ENCODE results near the gene NOD2. TPM values are rescaled to one million over a fixed set of nuclear protein-coding genes. Genes with fewer than 3 reads are reported as not detected.

The NOD2 gene
- total RNA-seq, 1 experiment from 2014 or later, result 0.11 TPM

DNA sequence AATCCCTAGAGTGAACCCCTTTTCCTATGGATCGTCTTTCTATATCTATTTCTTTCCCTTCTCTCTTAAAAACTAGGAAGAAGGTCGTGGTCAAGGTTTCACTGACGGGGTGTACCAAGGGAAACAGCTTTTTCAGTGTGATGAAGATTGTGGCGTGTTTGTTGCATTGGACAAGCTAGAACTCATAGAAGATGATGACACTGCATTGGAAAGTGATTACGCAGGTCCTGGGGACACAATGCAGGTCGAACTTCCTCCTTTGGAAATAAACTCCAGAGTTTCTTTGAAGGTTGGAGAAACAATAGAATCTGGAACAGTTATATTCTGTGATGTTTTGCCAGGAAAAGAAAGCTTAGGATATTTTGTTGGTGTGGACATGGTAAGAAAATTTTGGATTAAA lies 58.1 kb downstream of the NOD2 start:
- H3K27me3 Mint-ChIP-seq (ENCODE audit: low read depth), result no peaks in the 10 kb centered on the region

DNA sequence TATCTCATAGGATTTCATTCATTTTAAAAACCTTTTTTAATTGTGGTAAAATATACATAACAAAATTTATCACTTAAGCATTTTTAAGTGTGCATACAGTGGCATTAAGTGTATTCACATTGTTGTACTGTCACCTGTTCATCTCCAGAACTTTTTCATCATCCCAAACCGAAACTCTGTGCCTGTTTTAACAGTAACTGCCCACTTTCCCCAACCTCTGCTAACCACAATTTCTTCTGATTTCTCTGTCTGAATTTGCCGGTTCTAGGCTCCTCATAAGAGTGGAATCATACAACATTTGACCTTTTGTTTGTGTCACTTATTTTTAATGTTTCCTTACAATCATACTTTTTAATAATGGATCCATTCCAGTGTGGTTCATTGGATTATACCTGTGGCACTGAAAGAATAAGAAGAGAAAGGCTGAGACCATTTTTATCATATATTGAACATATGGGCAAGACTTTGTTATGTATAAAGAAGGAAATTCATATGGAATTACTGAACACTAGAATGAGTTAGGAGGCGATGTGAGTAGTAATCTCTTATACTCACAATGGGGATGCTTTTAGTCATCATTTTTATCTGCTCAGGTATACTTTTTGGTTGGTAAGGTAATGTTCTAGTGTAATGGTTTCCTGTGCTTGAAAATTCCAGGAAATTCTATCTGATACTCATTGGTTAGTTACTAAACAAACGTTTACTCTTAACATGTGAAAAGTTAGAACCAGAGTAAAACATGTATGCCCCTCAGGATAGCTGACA lies 59.2 kb downstream of the NOD2 start:
- no peak overlapping the region for H3K4me3 Mint-ChIP-seq
- no peak for TF ChIP-seq SP1 (CRISPR knock-in tag; conservative IDR thresholded peaks at IDR 0.05)
- TF ChIP-seq MYBL2 (CRISPR knock-in tag; IDR thresholded peaks at IDR 0.05), result no peak
- TF ChIP-seq ZNF121 (CRISPR knock-in tag; IDR thresholded peaks at IDR 0.05), result no peak
- TF ChIP-seq, protein P1, sequence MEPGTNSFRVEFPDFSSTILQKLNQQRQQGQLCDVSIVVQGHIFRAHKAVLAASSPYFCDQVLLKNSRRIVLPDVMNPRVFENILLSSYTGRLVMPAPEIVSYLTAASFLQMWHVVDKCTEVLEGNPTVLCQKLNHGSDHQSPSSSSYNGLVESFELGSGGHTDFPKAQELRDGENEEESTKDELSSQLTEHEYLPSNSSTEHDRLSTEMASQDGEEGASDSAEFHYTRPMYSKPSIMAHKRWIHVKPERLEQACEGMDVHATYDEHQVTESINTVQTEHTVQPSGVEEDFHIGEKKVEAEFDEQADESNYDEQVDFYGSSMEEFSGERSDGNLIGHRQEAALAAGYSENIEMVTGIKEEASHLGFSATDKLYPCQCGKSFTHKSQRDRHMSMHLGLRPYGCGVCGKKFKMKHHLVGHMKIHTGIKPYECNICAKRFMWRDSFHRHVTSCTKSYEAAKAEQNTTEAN (CRISPR knock-in tag; IDR thresholded peaks at IDR 0.05), result no peak
- TF ChIP-seq TEAD4 (CRISPR knock-in tag; IDR thresholded peaks at IDR 0.05), result no peak
- no peak for TF ChIP-seq ZNF416 (CRISPR knock-in tag; IDR thresholded peaks at IDR 0.05)
- TF ChIP-seq, protein P2, sequence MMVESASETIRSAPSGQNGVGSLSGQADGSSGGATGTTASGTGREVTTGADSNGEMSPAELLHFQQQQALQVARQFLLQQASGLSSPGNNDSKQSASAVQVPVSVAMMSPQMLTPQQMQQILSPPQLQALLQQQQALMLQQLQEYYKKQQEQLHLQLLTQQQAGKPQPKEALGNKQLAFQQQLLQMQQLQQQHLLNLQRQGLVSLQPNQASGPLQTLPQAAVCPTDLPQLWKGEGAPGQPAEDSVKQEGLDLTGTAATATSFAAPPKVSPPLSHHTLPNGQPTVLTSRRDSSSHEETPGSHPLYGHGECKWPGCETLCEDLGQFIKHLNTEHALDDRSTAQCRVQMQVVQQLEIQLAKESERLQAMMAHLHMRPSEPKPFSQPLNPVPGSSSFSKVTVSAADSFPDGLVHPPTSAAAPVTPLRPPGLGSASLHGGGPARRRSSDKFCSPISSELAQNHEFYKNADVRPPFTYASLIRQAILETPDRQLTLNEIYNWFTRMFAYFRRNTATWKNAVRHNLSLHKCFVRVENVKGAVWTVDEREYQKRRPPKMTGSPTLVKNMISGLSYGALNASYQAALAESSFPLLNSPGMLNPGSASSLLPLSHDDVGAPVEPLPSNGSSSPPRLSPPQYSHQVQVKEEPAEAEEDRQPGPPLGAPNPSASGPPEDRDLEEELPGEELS (CRISPR knock-in tag; IDR thresholded peaks at IDR 0.05), result no peak
- no peak for TF ChIP-seq SMAD3 (CRISPR knock-in tag; IDR thresholded peaks at IDR 0.05; ENCODE audit: borderline replicate concordance)
- TF ChIP-seq EMX1 (CRISPR knock-in tag; IDR thresholded peaks at IDR 0.05), result no peak
- TF ChIP-seq, protein P3, sequence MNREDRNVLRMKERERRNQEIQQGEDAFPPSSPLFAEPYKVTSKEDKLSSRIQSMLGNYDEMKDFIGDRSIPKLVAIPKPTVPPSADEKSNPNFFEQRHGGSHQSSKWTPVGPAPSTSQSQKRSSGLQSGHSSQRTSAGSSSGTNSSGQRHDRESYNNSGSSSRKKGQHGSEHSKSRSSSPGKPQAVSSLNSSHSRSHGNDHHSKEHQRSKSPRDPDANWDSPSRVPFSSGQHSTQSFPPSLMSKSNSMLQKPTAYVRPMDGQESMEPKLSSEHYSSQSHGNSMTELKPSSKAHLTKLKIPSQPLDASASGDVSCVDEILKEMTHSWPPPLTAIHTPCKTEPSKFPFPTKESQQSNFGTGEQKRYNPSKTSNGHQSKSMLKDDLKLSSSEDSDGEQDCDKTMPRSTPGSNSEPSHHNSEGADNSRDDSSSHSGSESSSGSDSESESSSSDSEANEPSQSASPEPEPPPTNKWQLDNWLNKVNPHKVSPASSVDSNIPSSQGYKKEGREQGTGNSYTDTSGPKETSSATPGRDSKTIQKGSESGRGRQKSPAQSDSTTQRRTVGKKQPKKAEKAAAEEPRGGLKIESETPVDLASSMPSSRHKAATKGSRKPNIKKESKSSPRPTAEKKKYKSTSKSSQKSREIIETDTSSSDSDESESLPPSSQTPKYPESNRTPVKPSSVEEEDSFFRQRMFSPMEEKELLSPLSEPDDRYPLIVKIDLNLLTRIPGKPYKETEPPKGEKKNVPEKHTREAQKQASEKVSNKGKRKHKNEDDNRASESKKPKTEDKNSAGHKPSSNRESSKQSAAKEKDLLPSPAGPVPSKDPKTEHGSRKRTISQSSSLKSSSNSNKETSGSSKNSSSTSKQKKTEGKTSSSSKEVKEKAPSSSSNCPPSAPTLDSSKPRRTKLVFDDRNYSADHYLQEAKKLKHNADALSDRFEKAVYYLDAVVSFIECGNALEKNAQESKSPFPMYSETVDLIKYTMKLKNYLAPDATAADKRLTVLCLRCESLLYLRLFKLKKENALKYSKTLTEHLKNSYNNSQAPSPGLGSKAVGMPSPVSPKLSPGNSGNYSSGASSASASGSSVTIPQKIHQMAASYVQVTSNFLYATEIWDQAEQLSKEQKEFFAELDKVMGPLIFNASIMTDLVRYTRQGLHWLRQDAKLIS (CRISPR knock-in tag; IDR thresholded peaks at IDR 0.05; ENCODE audit: borderline replicate concordance), result no peak

More for the DNA sequence above, 58.1 kb downstream of the NOD2 start:
- no peak overlapping the region for H3K4me3 Mint-ChIP-seq
- H3K4me1 Mint-ChIP-seq, result peaks cover 3% of the 10 kb centered on the region
- peaks cover 7% of the 10 kb centered on the region for H3K9me3 Mint-ChIP-seq
- no peak for ATAC-seq
- H3K36me3 Mint-ChIP-seq, result peaks cover 9% of the 10 kb centered on the region
- no peak overlapping the region for H3K27ac Mint-ChIP-seq
- TF ChIP-seq RORB (CRISPR knock-in tag; IDR thresholded peaks at IDR 0.05), result no peak
- TF ChIP-seq, protein P4, sequence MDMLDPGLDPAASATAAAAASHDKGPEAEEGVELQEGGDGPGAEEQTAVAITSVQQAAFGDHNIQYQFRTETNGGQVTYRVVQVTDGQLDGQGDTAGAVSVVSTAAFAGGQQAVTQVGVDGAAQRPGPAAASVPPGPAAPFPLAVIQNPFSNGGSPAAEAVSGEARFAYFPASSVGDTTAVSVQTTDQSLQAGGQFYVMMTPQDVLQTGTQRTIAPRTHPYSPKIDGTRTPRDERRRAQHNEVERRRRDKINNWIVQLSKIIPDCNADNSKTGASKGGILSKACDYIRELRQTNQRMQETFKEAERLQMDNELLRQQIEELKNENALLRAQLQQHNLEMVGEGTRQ (CRISPR knock-in tag; IDR thresholded peaks at IDR 0.05), result no peak
- TF ChIP-seq SMAD3 (CRISPR knock-in tag; IDR thresholded peaks at IDR 0.05; ENCODE audit: borderline replicate concordance), result no peak
- TF ChIP-seq SMAD4 (CRISPR knock-in tag; IDR thresholded peaks at IDR 0.05), result no peak
- TF ChIP-seq ZNF423 (CRISPR knock-in tag; IDR thresholded peaks at IDR 0.05), result no peak
- TF ChIP-seq, protein P5, sequence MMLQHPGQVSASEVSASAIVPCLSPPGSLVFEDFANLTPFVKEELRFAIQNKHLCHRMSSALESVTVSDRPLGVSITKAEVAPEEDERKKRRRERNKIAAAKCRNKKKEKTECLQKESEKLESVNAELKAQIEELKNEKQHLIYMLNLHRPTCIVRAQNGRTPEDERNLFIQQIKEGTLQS (CRISPR knock-in tag; conservative IDR thresholded peaks at IDR 0.05), result no peak
- TF ChIP-seq ZNF121 (CRISPR knock-in tag; IDR thresholded peaks at IDR 0.05), result no peak
- TF ChIP-seq, protein P6, sequence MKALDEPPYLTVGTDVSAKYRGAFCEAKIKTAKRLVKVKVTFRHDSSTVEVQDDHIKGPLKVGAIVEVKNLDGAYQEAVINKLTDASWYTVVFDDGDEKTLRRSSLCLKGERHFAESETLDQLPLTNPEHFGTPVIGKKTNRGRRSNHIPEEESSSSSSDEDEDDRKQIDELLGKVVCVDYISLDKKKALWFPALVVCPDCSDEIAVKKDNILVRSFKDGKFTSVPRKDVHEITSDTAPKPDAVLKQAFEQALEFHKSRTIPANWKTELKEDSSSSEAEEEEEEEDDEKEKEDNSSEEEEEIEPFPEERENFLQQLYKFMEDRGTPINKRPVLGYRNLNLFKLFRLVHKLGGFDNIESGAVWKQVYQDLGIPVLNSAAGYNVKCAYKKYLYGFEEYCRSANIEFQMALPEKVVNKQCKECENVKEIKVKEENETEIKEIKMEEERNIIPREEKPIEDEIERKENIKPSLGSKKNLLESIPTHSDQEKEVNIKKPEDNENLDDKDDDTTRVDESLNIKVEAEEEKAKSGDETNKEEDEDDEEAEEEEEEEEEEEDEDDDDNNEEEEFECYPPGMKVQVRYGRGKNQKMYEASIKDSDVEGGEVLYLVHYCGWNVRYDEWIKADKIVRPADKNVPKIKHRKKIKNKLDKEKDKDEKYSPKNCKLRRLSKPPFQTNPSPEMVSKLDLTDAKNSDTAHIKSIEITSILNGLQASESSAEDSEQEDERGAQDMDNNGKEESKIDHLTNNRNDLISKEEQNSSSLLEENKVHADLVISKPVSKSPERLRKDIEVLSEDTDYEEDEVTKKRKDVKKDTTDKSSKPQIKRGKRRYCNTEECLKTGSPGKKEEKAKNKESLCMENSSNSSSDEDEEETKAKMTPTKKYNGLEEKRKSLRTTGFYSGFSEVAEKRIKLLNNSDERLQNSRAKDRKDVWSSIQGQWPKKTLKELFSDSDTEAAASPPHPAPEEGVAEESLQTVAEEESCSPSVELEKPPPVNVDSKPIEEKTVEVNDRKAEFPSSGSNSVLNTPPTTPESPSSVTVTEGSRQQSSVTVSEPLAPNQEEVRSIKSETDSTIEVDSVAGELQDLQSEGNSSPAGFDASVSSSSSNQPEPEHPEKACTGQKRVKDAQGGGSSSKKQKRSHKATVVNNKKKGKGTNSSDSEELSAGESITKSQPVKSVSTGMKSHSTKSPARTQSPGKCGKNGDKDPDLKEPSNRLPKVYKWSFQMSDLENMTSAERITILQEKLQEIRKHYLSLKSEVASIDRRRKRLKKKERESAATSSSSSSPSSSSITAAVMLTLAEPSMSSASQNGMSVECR (CRISPR knock-in tag; IDR thresholded peaks at IDR 0.05; ENCODE audit: borderline replicate concordance), result no peak
- TF ChIP-seq NR1H2 (CRISPR knock-in tag; IDR thresholded peaks at IDR 0.05), result no peak
- TF ChIP-seq, protein P2 (CRISPR knock-in tag; IDR thresholded peaks at IDR 0.05), result no peak
- no peak for TF ChIP-seq CREM (CRISPR knock-in tag; IDR thresholded peaks at IDR 0.05)
- DNase-seq (ENCODE audit: low spot score), result no peak
- POLR2A ChIA-PET, result no interaction called here
- CTCF ChIA-PET, result interaction anchor here (1.1 to 1.7 kb wide), 2 partner anchors 55 to 86 kb away, joined by 4 to 7 read pairs; no protein-coding TSS in a partner anchor

More for the DNA sequence above, 59.2 kb downstream of the NOD2 start:
- no peak overlapping the region for H3K27ac Mint-ChIP-seq
- H3K9me3 Mint-ChIP-seq, result peaks cover 7% of the 10 kb centered on the region
- DNase-seq (ENCODE audit: low spot score) (no peak), ATAC-seq (no peak)
- POLR2A ChIA-PET, result no interaction called here
- CTCF ChIA-PET, result no interaction called here
- H3K36me3 Mint-ChIP-seq, result peaks cover 9% of the 10 kb centered on the region
- H3K4me1 Mint-ChIP-seq, result no peaks in the 10 kb centered on the region
- no peaks in the 10 kb centered on the region for H3K27me3 Mint-ChIP-seq (ENCODE audit: low read depth)
